BE2C (cell line): ENCODE measurements around the gene CMTR1.
A peak's percentile ranks its signal among the peaks of the same experiment; 100 is the strongest.

Source experiments
- DNase-seq: peaks from one replicate; pipeline ENCODE4 v3.0.0-alpha.2; 2020
- H3K27me3 ChIP-seq: fragments of 250-450 bp; sonication (Bioruptor Pico); 2 replicates; pipeline ENCODE4 v1.5.1; 2020; ENCODE audit warnings: mild to moderate bottlenecking
- H3K36me3 ChIP-seq: fragments of 250-450 bp; sonication (Bioruptor Pico); 2 replicates; pipeline ENCODE4 v1.5.1; 2020; ENCODE audit warnings: mild to moderate bottlenecking
- H3K4me1 ChIP-seq: fragments of 250-450 bp; sonication (Bioruptor Pico); 2 replicates; pipeline ENCODE4 v1.5.1; 2020
- H3K4me3 ChIP-seq: 2 replicates; pipeline ENCODE4 v1.5.1; 2011; ENCODE audit warnings: low read depth, low read length
- H3K9me3 ChIP-seq: fragments of 250-450 bp; sonication (Bioruptor Pico); 2 replicates; pipeline ENCODE4 v1.5.1; 2020
- TF ChIP-seq, protein P1 (sequence below): IDR thresholded peaks from 2 replicates; pipeline ENCODE4 v1.5.1; 2012; ENCODE audit warnings: mild to moderate bottlenecking, low read depth, low read length

The CMTR1 gene

DNA sequence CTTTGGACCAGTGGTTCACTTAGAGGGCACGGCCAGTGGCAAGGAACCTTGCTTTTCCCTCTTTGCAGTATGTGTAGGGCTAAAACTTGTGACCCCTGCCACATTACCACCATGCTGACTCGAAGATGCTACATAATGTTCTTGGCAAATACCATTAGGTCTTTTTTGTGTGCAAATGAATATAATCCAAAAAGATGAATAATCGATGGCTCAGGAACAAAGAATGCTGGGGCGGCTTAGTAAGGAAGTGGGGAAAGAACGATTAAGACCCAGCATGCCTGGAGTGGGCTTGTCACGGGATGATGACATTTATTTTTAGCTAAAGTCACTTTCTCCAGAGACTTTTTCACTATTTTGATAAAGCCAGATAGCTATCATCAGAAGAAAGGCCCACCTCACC is 23.1 kb downstream of the CMTR1 start:
- Histone ChIP-seq H3K9me3 (no peaks in the 10 kb centered on the region), H3K27me3 (no peaks in the 10 kb centered on the region), H3K36me3 (peaks cover 65% of the 10 kb centered on the region), H3K4me3 (no peak overlapping the region), H3K4me1 (peaks cover 34% of the 10 kb centered on the region)
- DNase-seq, result no peak
- TF ChIP-seq, protein P1, sequence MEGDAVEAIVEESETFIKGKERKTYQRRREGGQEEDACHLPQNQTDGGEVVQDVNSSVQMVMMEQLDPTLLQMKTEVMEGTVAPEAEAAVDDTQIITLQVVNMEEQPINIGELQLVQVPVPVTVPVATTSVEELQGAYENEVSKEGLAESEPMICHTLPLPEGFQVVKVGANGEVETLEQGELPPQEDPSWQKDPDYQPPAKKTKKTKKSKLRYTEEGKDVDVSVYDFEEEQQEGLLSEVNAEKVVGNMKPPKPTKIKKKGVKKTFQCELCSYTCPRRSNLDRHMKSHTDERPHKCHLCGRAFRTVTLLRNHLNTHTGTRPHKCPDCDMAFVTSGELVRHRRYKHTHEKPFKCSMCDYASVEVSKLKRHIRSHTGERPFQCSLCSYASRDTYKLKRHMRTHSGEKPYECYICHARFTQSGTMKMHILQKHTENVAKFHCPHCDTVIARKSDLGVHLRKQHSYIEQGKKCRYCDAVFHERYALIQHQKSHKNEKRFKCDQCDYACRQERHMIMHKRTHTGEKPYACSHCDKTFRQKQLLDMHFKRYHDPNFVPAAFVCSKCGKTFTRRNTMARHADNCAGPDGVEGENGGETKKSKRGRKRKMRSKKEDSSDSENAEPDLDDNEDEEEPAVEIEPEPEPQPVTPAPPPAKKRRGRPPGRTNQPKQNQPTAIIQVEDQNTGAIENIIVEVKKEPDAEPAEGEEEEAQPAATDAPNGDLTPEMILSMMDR, result no peak

DNA sequence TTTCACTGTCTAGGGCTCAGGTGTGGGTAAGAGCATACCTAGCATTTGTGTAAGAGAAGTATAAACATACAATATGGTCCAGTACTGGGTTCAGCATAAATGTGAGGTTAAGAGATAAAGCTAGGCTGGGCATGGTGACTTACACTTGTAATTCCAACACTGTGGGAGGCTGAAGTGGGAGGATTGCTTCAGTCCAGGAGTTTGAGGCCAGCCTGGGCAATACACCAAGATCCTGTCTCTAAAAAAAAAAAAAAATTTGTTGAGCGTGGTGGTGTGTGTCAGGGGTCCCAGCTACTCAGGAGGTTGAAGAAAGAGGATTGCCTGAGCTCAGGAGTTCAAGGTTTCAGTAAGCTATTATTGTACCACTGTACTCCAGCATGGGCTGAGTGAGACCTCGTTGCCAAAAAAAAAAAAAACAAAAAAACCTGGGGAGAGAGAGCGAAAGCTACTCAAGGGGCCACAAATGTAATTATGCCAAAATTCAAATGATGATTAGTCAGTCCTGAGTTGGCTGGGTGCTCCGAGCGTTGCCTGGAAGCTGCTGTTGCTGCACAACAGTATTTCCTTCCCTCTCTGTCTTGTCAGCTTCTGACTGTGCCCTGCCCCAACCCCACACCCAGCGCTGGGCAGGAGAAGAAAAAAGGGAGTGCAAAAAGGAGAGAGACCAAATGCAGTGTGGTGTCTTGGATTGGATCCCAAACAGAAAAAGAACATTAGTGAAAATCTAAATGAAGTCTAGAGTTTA is 24.0 kb downstream of the CMTR1 start:
- no peak for DNase-seq
- Histone ChIP-seq H3K9me3 (no peaks in the 10 kb centered on the region), H3K4me1 (peaks cover 29% of the 10 kb centered on the region), H3K4me3 (no peak overlapping the region), H3K27me3 (no peaks in the 10 kb centered on the region), H3K36me3 (peaks cover 65% of the 10 kb centered on the region)
- TF ChIP-seq, protein P1, result no peak

DNA sequence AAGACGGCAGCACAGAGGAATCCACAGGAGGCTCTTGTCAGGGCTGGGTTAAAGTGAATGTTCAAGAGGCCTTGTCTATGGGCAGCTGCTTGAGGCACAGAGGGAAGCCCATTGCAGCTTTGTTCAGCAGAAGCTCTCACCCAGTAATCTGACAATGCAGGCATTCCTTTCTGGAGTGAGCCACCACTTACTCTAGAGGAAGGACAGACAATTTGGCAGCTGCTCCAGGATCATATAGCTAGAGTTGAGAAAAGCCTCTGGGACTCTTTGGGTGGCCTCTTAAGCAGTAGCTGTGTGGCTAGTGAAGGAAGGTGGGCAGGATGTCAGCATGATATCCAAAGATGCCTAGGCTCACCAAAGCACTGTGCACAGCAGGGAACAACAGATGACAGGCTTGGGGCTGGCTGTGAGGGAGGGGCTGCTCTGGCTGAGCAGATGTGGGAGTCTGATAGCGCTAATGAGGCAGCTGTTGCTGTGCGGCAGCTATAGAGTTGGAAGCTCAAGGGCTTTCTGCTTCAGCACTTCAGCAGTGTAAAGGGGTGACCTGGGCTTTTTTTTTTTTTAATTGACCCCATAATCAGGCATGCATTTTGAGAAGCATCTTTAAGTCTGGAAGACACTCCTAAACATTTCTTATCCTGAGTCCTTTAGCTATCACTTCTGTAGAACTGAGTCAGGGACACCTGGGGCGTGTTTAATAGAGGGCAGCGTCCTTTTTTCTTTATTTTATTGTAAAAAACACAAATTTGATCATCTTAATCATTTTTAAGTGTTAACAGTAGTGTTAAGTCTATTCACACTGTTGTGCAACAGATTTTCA is 27.2 kb downstream of the CMTR1 start:
- Histone ChIP-seq H3K4me3 (no peak overlapping the region), H3K9me3 (no peaks in the 10 kb centered on the region), H3K36me3 (peaks cover 56% of the 10 kb centered on the region), H3K4me1 (peaks cover 23% of the 10 kb centered on the region), H3K27me3 (no peaks in the 10 kb centered on the region)
- TF ChIP-seq, protein P1, result no peak
- DNase-seq, result peak; percentile 88

DNA sequence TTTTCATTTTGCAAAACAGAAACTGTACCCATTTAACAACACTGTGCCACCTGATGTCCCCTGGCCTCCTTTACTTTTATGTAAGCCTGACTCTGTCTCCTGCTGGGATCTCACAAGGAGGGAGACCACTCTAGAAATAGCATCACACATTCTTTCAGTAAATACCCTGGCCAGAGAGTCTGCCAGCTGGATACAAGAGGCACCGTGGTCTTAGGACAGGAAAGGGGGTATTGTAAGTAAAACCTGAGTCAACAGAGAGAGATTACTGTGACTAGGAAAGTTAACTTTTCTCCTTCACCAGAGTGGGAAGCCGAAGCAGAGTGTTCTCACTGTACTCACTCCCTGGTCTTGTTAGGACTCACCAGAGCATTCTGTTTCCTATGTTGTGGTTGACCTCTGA is 27.8 kb downstream of the CMTR1 start:
- DNase-seq, result no peak
- TF ChIP-seq, protein P1, result no peak
- no peaks in the 10 kb centered on the region for H3K27me3 ChIP-seq
- peaks cover 23% of the 10 kb centered on the region for H3K4me1 ChIP-seq
- H3K4me3 ChIP-seq, result no peak overlapping the region
- H3K9me3 ChIP-seq, result no peaks in the 10 kb centered on the region; the same call in 1 of the 2 replicates
- H3K36me3 ChIP-seq, result peaks cover 50% of the 10 kb centered on the region

DNA sequence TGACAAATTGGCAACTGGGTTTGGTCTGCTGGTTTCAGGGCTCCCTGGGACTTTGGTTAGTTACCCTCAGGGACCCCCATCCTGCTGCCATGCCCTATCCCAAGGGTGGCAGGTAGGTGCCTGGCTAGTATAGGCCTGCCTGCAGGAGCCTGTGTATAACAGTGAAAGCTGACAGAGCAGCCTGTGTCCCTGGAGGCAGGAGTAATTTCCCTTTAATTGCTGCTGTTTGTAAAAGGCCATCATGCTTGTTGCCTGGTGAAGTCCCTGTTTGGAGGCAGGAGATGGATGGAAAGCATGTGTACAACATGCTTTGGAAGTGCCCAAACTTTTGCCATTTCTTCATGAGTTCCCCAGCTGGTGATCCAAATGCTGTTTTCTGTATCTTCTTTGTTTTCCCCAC is 30.1 kb downstream of the CMTR1 start:
- Histone ChIP-seq H3K4me3 (no peak overlapping the region), H3K27me3 (no peaks in the 10 kb centered on the region), H3K36me3 (peaks cover 43% of the 10 kb centered on the region), H3K4me1 (peaks cover 17% of the 10 kb centered on the region), H3K9me3 (no peaks in the 10 kb centered on the region; the same call in 1 of the 2 replicates)
- DNase-seq, result no peak
- TF ChIP-seq, protein P1, result no peak

DNA sequence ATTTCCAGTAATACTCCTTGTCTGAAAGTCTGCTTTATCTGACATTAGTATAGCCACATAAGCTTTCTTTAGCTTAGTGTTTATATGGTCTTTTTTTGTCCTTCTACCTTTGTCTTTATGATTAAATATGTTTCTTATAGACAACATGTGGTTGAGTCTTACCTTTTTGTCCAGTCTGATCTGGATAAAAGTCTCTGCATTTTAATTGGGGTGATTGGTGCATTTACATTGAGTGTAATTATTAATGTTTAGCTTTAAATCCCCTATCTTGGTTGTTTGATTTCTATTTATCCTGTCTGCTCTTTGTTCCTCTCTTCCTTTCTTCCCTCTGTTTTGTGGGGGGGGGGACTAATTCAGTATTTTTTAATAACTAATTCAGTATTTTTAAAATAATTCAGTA is 34.7 kb downstream of the CMTR1 start:
- H3K9me3 ChIP-seq, result no peaks in the 10 kb centered on the region; the same call in 1 of the 2 replicates
- H3K27me3 ChIP-seq, result no peaks in the 10 kb centered on the region
- no peak overlapping the region for H3K4me3 ChIP-seq
- DNase-seq, result no peak
- H3K4me1 ChIP-seq, result no peaks in the 10 kb centered on the region; the same call in 1 of the 2 replicates
- TF ChIP-seq, protein P1, result no peak
- H3K36me3 ChIP-seq, result peaks cover 31% of the 10 kb centered on the region
